Measurements from ENCODE around the gene PIGL. TPM values are rescaled to one million over a fixed set of nuclear protein-coding genes. Genes with fewer than 3 reads are reported as not detected.

PIGL gene
- total and polyA plus RNA-seq, 10 donors: 14.5 to 81.9 (median 59.6) TPM

- peak overlapping the region; percentile 75 to 94 (median 90) for H3K27ac ChIP-seq
- WGBS, 5 donors: 41 to 58% (median 43%) methylated on average over 6 of the region's 6 CpGs
- H3K36me3 ChIP-seq: peaks cover 0 to 11% (median 0%) of the 10 kb centered on the region in 6 donors
- no peak for DNase-seq
- no peak for TF ChIP-seq POLR2AphosphoS5 (IDR thresholded peaks at IDR 0.05)
- TF ChIP-seq POLR2A (IDR thresholded peaks at IDR 0.05): no peak
- TF ChIP-seq CTCF (IDR thresholded peaks at IDR 0.05 in 8 of 11, conservative IDR thresholded peaks at IDR 0.05 in 3 of 11): peak in 8 of 11 experiments; percentile 11 to 65 (median 42)
- H3K4me3 ChIP-seq: peak overlapping the region in 3 of 8 donors; percentile 1 to 52 (median 2)
- intact Hi-C loops (cut with DNase I; ENCODE audit: low total_unique reads): no loop called here
- H3K4me1 ChIP-seq: peaks cover 37 to 74% (median 55%) of the 10 kb centered on the region in 6 donors
- no peaks in the 10 kb centered on the region for H3K27me3 ChIP-seq (replicated peaks in 1 of 7)
- no peaks in the 10 kb centered on the region for H3K9me3 ChIP-seq
Measured at GRCh38 chr17:16285646-16286008, 68.6 kb downstream of the PIGL start.

GRCh38 chr17:16286009-16286946, 69.3 kb downstream of the PIGL start:
- 20 to 22% (median 21%) methylated on average over 26 of the region's 26 CpGs for WGBS, 5 donors
- Histone ChIP-seq H3K4me1 (peaks cover 37 to 77% (median 56%) of the 10 kb centered on the region in 6 donors), H3K4me3 (peak overlapping the region in 3 of 8 donors; percentile 1 to 52 (median 2)), H3K27me3 (replicated peaks in 1 of 7) (no peaks in the 10 kb centered on the region), H3K27ac (peak overlapping the region; percentile 75 to 94 (median 90)), H3K9me3 (no peaks in the 10 kb centered on the region), H3K36me3 (peaks cover 0 to 11% (median 0%) of the 10 kb centered on the region in 6 donors)
- TF ChIP-seq POLR2AphosphoS5 (IDR thresholded peaks at IDR 0.05) (peak; percentile 34 to 84 (median 75)), POLR2A (IDR thresholded peaks at IDR 0.05) (no peak), CTCF (IDR thresholded peaks at IDR 0.05 in 8 of 11, conservative IDR thresholded peaks at IDR 0.05 in 3 of 11) (peak in 1 of 11 experiments; percentile 25)
- peak; percentile 93 for DNase-seq
- intact Hi-C loops (cut with DNase I; ENCODE audit: low total_unique reads): no loop called here

- DNase-seq: peak; percentile 91
- H3K4me3 ChIP-seq: peak overlapping the region in 2 of 8 donors; percentile 16 to 52
- no peaks in the 10 kb centered on the region for H3K27me3 ChIP-seq (replicated peaks in 1 of 7)
- H3K36me3 ChIP-seq: peaks cover 0 to 11% (median 0%) of the 10 kb centered on the region in 6 donors
- peak in 1 of 11 experiments; percentile 15 for TF ChIP-seq CTCF (IDR thresholded peaks at IDR 0.05 in 8 of 11, conservative IDR thresholded peaks at IDR 0.05 in 3 of 11)
- TF ChIP-seq POLR2AphosphoS5 (IDR thresholded peaks at IDR 0.05): peak in 2 of 3 donors; percentile 27 to 73
- TF ChIP-seq POLR2A (IDR thresholded peaks at IDR 0.05): no peak
- H3K4me1 ChIP-seq: peaks cover 37 to 77% (median 56%) of the 10 kb centered on the region in 6 donors
- H3K27ac ChIP-seq: peak overlapping the region; percentile 75 to 94 (median 90)
- no peaks in the 10 kb centered on the region for H3K9me3 ChIP-seq
- WGBS, 5 donors: 65 to 72% (median 71%) methylated on average over 10 of the region's 10 CpGs
- intact Hi-C loops (cut with DNase I; ENCODE audit: low total_unique reads): no loop called here
Measured at GRCh38 chr17:16286947-16287562, 70.0 kb downstream of the PIGL start.

Data from spleen (tissue), 11 donors.